ENCODE data around the gene MTHFD1L. TPM values are rescaled to one million over a fixed set of nuclear protein-coding genes. Genes with fewer than 3 reads are reported as not detected.

MTHFD1L gene
- total and polyA plus RNA-seq, 2 donors (not counting 1 experiment from before 2014, with no cell fraction given) = 36.1 to 48.9 TPM

GRCh38 chr6:151148111-151148510 is 282.6 kb downstream of the MTHFD1L start:
- no peaks in the 10 kb centered on the region for H3K27me3 ChIP-seq (ENCODE audit: control insufficient read depth, insufficient read depth, low read length)
- H3K9me3 ChIP-seq (ENCODE audit: control insufficient read depth, insufficient read depth, low read depth, low read length) = no peaks in the 10 kb centered on the region
- no peak overlapping the region for H3K4me2 ChIP-seq (ENCODE audit: extremely low read depth, insufficient read depth, low read length)
- no peaks in the 10 kb centered on the region for H4K20me1 ChIP-seq (ENCODE audit: control insufficient read depth, extremely low read depth, insufficient read depth, low read length)
- H3K79me2 ChIP-seq (ENCODE audit: control insufficient read depth, insufficient read depth, low read length) = no peaks in the 10 kb centered on the region
- no peak overlapping the region for H3K4me3 ChIP-seq (replicated peaks in 1 of 4; ENCODE audit: control extremely low read depth in 1 of 4, insufficient read depth in 1 of 4, low read depth in 3 of 4, low read length in 4 of 4)
- H3K4me1 ChIP-seq (ENCODE audit: control insufficient read depth, extremely low read depth, insufficient read depth, low read length) = no peaks in the 10 kb centered on the region
- H3K9ac ChIP-seq (ENCODE audit: insufficient read depth, low read length) = no peak overlapping the region
- H3K36me3 ChIP-seq (ENCODE audit: control insufficient read depth, insufficient read depth, low read length) = no peaks in the 10 kb centered on the region
- H2AFZ ChIP-seq (ENCODE audit: low read length) = no peak overlapping the region
- H3K27ac ChIP-seq (ENCODE audit: insufficient read depth, low read length) = no peak overlapping the region
- TF ChIP-seq CTCF (conservative IDR thresholded peaks at IDR 0.05 in 1 of 2, IDR thresholded peaks at IDR 0.05 in 1 of 2; ENCODE audit: low read depth in 1 of 2, low read length in 2 of 2) (no peak), EZH2 (IDR thresholded peaks at IDR 0.05; ENCODE audit: low read length, missing control alignments) (no peak)
- DNase-seq (ENCODE audit: low read depth in 2 of 2) = no peak

- DNase-seq (ENCODE audit: low read depth in 2 of 2) = no peak
- no peak overlapping the region for H3K4me2 ChIP-seq (ENCODE audit: extremely low read depth, insufficient read depth, low read length)
- no peaks in the 10 kb centered on the region for H3K9me3 ChIP-seq (ENCODE audit: control insufficient read depth, insufficient read depth, low read depth, low read length)
- no peaks in the 10 kb centered on the region for H3K36me3 ChIP-seq (ENCODE audit: control insufficient read depth, insufficient read depth, low read length)
- H3K79me2 ChIP-seq (ENCODE audit: control insufficient read depth, insufficient read depth, low read length) = no peaks in the 10 kb centered on the region
- H3K4me1 ChIP-seq (ENCODE audit: control insufficient read depth, extremely low read depth, insufficient read depth, low read length) = no peaks in the 10 kb centered on the region
- no peak overlapping the region for H3K9ac ChIP-seq (ENCODE audit: insufficient read depth, low read length)
- H4K20me1 ChIP-seq (ENCODE audit: control insufficient read depth, extremely low read depth, insufficient read depth, low read length) = no peaks in the 10 kb centered on the region
- no peak overlapping the region for H3K27ac ChIP-seq (ENCODE audit: insufficient read depth, low read length)
- TF ChIP-seq EZH2 (IDR thresholded peaks at IDR 0.05; ENCODE audit: low read length, missing control alignments) (no peak), CTCF (conservative IDR thresholded peaks at IDR 0.05 in 1 of 2, IDR thresholded peaks at IDR 0.05 in 1 of 2; ENCODE audit: low read depth in 1 of 2, low read length in 2 of 2) (no peak)
- H3K4me3 ChIP-seq (replicated peaks in 1 of 4; ENCODE audit: control extremely low read depth in 1 of 4, insufficient read depth in 1 of 4, low read depth in 3 of 4, low read length in 4 of 4) = no peak overlapping the region
- H3K27me3 ChIP-seq (ENCODE audit: control insufficient read depth, insufficient read depth, low read length) = no peaks in the 10 kb centered on the region
- H2AFZ ChIP-seq (ENCODE audit: low read length) = no peak overlapping the region
These were observed 284.3 kb downstream of the MTHFD1L start for GRCh38 chr6:151149793-151150192.

Measured in fibroblast of lung (primary cell).